ENCODE measurements around the gene DDX18.

Gene DDX18

DNA sequence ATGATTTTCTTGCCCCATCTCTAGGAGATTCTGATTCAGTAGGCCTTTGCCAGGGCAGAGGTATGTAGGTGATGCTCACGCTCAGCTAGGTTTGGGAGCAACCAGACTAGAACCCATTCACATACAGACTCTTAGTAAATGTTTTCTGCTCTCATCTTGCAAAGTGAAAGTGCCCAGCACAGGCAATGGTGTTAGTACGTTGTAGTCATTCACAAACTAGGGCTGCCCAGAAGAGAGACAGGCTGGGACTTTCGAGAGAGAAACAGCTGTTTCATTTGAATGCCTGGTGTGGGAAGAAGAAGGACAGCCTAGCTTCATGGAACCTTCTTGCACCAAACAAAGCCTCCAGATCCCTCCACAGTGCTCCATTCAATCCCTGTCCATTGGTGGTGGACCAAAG lies 19.4 kb downstream of the DDX18 start:
- no peak for DNase-seq (ENCODE audit: extremely low read depth in 1 of 2, low read depth in 1 of 2)

GRCh38 chr2:117834992-117835391 lies 20.5 kb downstream of the DDX18 start:
- DNase-seq (ENCODE audit: extremely low read depth in 1 of 2, low read depth in 1 of 2): no peak

GRCh38 chr2:117835990-117836760 lies 21.7 kb downstream of the DDX18 start:
- DNase-seq (ENCODE audit: extremely low read depth in 1 of 2, low read depth in 1 of 2): peak in 1 of 2 donors; percentile 36

DNA sequence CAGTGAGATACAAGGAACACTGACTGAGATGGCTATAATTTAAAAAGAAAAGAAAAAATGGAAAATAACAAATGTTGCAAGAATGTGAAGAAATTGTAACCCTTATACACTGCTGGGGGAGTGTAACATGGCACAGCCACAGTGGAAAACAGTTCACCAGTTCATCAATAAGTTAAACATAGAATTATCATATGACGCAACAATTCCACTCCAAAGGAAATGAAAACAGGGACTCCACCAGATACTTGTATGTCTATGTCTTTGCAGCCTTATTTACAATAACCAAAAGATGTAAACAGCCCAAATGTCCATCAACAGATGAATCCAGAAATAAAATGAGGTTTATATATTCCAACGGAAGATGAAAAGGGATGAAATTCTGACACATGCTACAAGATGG lies 30.8 kb downstream of the DDX18 start:
- no peak for DNase-seq (ENCODE audit: extremely low read depth in 1 of 2, low read depth in 1 of 2)

- no peak for DNase-seq (ENCODE audit: extremely low read depth in 1 of 2, low read depth in 1 of 2)
Observed at GRCh38 chr2:117850015-117850414, 35.5 kb downstream of the DDX18 start.

DNA sequence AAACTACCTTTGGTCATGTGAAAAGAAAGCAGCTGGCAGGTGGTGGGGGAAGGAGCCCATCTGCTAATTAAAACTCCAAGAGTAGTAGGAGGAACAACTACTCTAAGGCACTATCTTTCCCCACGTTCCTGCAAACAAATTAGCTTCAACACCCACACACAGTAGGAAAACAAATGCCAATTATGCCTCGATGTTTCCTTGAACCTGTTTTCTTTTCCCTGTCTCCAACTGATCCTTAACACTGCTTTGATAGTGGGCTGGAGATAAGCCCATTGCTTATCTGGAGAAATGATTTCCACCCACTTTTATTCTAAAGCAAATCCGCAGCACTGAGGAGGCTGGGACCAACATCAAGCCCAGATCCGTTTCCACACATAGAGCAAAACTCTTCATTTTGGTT lies 36.0 kb downstream of the DDX18 start:
- no peak for DNase-seq (ENCODE audit: extremely low read depth in 1 of 2, low read depth in 1 of 2)

DNA sequence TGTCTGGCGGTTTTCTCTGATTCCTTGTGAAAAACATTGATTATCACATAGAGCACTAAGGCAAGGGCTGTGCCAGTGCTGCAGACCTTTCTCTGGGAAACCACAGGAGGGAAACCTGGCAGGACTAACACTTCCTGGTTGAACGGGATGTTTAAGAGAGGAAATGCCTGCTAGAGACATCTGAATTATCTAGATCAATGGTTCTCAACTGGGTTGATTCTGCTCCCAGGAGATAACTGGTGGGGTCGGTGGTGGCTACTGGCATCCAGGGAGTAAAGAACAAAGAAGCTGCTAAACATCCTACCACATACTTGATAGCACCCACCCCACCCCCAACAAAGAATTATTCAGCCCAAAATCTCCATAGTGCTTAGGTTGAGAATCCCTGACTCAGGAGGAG lies 37.5 kb downstream of the DDX18 start:
- DNase-seq (ENCODE audit: extremely low read depth in 1 of 2, low read depth in 1 of 2): no peak

GRCh38 chr2:117853316-117853715 lies 38.8 kb downstream of the DDX18 start:
- no peak for DNase-seq (ENCODE audit: extremely low read depth in 1 of 2, low read depth in 1 of 2)

- no peak for DNase-seq (ENCODE audit: extremely low read depth in 1 of 2, low read depth in 1 of 2)
Observed at GRCh38 chr2:117853873-117854272, 39.4 kb downstream of the DDX18 start.

DNA sequence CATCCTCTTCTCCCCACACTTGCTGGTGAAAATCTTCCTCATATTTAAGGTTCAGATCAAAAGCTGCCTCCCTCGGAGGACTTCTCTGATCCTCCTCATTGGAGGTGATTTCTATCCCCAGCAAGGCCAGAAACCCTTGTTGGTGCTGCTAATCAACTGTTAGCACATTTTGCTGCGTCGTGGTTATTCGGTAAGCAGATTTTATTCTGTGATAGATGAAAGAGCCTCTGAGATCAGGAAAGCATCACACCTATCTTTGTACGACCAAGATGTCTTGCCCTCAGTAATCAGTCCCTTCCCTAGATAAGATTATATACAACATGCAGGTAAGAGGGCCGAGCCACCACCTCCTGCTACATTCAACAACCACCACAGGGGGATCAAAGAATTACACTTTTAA lies 40.1 kb downstream of the DDX18 start:
- no peak for DNase-seq (ENCODE audit: extremely low read depth in 1 of 2, low read depth in 1 of 2)

DNA sequence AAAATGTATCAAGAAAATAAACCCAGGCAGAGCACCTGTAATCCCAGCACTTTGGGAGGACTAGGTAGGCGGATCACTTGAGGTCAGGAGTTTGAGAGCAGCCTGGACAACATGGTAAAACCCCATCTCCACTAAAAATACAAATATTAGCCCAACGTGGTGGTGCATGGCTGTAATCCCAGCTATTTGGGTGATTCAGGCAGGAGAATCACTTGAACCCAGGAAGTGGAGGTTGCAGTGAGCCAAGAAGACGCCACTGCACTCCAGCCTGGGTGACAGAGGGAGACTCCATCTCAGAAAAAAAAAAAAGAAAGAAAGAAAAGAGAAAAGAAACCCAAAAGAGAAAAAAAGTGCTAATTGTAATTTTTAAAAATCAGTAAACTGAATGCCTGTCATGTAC lies 41.4 kb downstream of the DDX18 start:
- DNase-seq (ENCODE audit: extremely low read depth in 1 of 2, low read depth in 1 of 2): no peak

GRCh38 chr2:117856415-117857210 lies 42.1 kb downstream of the DDX18 start:
- no peak for DNase-seq (ENCODE audit: extremely low read depth in 1 of 2, low read depth in 1 of 2)

GRCh38 chr2:117858336-117858735 lies 43.8 kb downstream of the DDX18 start:
- DNase-seq (ENCODE audit: extremely low read depth in 1 of 2, low read depth in 1 of 2): no peak

- DNase-seq (ENCODE audit: extremely low read depth in 1 of 2, low read depth in 1 of 2): no peak
Observed at GRCh38 chr2:117858892-117859531, 44.5 kb downstream of the DDX18 start.

GRCh38 chr2:117859532-117859911 lies 45.0 kb downstream of the DDX18 start:
- no peak for DNase-seq (ENCODE audit: extremely low read depth in 1 of 2, low read depth in 1 of 2)

DNA sequence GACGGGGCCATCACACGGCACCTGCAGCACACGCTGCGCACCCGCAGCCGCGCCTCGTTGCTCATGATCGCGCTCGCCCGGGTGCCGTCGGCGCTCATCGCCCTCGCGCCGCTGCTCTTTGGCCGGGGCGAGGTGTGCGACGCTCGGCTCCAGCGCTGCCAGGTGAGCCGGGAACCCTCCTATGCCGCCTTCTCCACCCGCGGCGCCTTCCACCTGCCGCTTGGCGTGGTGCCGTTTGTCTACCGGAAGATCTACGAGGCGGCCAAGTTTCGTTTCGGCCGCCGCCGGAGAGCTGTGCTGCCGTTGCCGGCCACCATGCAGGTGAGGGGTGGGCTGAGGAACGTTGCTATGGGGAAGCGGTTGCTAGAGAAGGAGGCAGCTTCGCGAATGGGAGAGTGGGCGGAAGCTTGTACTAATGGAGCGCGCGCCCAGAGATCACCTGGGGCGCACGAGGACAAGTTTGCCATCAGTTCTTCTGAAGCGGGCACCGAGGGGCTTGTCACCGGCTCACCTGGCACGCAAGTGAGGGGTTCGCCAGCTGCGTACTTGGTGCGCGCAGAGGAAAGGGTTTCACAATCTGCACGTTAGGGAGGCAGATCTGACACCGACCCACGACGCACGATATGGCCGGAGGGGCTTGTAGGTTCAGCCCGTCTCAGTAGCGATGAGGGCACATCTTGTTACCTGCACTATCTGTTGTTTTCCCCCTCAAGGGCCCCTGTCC lies 45.6 kb downstream of the DDX18 start:
- DNase-seq (ENCODE audit: extremely low read depth in 1 of 2, low read depth in 1 of 2): no peak

DNA sequence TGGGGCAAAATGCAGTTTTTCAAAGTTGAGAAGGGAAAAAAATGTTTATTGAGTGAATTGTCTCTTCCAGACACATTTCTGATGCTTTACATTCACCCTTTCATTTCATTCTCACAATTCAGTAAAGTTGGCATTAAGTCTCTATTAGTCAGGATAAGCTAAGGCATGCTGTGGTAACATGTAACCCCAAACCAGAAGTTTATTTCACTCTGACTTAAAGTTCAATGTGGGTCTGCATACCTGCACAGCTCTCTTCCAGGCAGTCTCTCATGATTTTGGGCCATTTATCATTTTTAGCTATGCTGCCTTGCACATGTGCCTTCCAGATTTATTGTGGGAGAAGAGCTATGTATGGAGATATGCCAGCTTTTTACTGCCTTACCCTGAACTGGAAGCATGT lies 48.0 kb downstream of the DDX18 start:
- DNase-seq (ENCODE audit: extremely low read depth in 1 of 2, low read depth in 1 of 2): no peak

DNA sequence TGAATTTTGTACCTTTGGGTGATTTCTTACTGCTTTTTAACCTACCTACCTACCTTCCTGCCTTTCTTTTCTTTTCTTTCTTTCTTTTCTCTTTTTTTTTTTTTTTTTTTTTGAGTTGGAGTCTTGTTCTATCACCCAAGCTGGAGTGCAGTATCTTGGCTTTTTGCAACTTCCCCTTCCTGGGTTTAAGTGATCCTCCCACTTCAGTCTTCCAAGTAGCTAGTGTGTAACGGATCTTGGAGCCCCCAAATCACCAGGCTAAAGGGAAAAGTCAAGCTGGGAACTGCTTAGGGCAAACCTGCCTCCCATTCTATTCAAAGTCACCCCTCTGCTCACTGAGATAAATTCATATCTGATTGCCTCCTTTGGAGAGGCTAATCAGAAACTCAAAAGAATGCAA lies 61.3 kb downstream of the DDX18 start:
- no peak for DNase-seq (ENCODE audit: extremely low read depth in 1 of 2, low read depth in 1 of 2)

- DNase-seq (ENCODE audit: extremely low read depth in 1 of 2, low read depth in 1 of 2): no peak
Observed at GRCh38 chr2:117879003-117879402, 64.5 kb downstream of the DDX18 start.

All from activated CD8-positive, alpha-beta memory T cell treated with anti-CD3 and anti-CD28 coated beads for 1 hour (primary cell).